ENCODE data around the gene HORMAD2.
"Not testable (repeated sequence)": the region's sequence is repeated elsewhere in the genome, so short reads cannot be mapped to it uniquely, and the experiment has no call there.

HORMAD2 gene

GRCh38 chr22:30057375-30057774 lies 22.9 kb upstream of the HORMAD2 start:
- DNase-seq (ENCODE audit: low read depth), result no peak

GRCh38 chr22:30059346-30060020 lies 20.8 kb upstream of the HORMAD2 start:
- DNase-seq (ENCODE audit: low read depth), result not testable (repeated sequence)

- not testable (repeated sequence) for DNase-seq (ENCODE audit: low read depth)
Measured at GRCh38 chr22:30061094-30061493, 19.2 kb upstream of the HORMAD2 start.

GRCh38 chr22:30062259-30062658 lies 18.0 kb upstream of the HORMAD2 start:
- DNase-seq (ENCODE audit: low read depth), result no peak

GRCh38 chr22:30062950-30063349 lies 17.3 kb upstream of the HORMAD2 start:
- no peak for DNase-seq (ENCODE audit: low read depth)

- no peak for DNase-seq (ENCODE audit: low read depth)
Measured at GRCh38 chr22:30064172-30064571, 16.1 kb upstream of the HORMAD2 start.

- no peak for DNase-seq (ENCODE audit: low read depth)
Measured at GRCh38 chr22:30073743-30074142, 6.5 kb upstream of the HORMAD2 start.

GRCh38 chr22:30074147-30074546 lies 6.1 kb upstream of the HORMAD2 start:
- no peak for DNase-seq (ENCODE audit: low read depth)

- no peak for DNase-seq (ENCODE audit: low read depth)
Measured at GRCh38 chr22:30074994-30075393, 5.3 kb upstream of the HORMAD2 start.

GRCh38 chr22:30077279-30077880 lies 2.9 kb upstream of the HORMAD2 start:
- no peak for DNase-seq (ENCODE audit: low read depth)

- DNase-seq (ENCODE audit: low read depth), result no peak
Measured at GRCh38 chr22:30078320-30079311, 1.6 kb upstream of the HORMAD2 start.

- DNase-seq (ENCODE audit: low read depth), result no peak
Measured at GRCh38 chr22:30080805-30081204, 541 bp downstream of the HORMAD2 start.

- DNase-seq (ENCODE audit: low read depth), result no peak
Measured at GRCh38 chr22:30086496-30086895, 6.2 kb downstream of the HORMAD2 start.

- DNase-seq (ENCODE audit: low read depth), result not testable (repeated sequence)
Measured at GRCh38 chr22:30087037-30087436, 6.8 kb downstream of the HORMAD2 start.

GRCh38 chr22:30087611-30088010 lies 7.3 kb downstream of the HORMAD2 start:
- DNase-seq (ENCODE audit: low read depth), result no peak

- DNase-seq (ENCODE audit: low read depth), result no peak
Measured at GRCh38 chr22:30088468-30088867, 8.2 kb downstream of the HORMAD2 start.

GRCh38 chr22:30089655-30089974 lies 9.4 kb downstream of the HORMAD2 start:
- no peak for DNase-seq (ENCODE audit: low read depth)

- no peak for DNase-seq (ENCODE audit: low read depth)
Measured at GRCh38 chr22:30092686-30093085, 12.4 kb downstream of the HORMAD2 start.

GRCh38 chr22:30094804-30095203 lies 14.5 kb downstream of the HORMAD2 start:
- no peak for DNase-seq (ENCODE audit: low read depth)

GRCh38 chr22:30097861-30098260 lies 17.6 kb downstream of the HORMAD2 start:
- no peak for DNase-seq (ENCODE audit: low read depth)

- not testable (repeated sequence) for DNase-seq (ENCODE audit: low read depth)
Measured at GRCh38 chr22:30100770-30101169, 20.5 kb downstream of the HORMAD2 start.

GRCh38 chr22:30104501-30105156 lies 24.4 kb downstream of the HORMAD2 start:
- DNase-seq (ENCODE audit: low read depth), result no peak
